Endodermal cell (in vitro differentiated cells): ENCODE results near the gene FAM3D. TPM values are rescaled to one million over a fixed set of nuclear protein-coding genes. Genes with fewer than 3 reads are reported as not detected.

Source experiments
- DNase-seq: peaks from one replicate; pipeline ENCODE4 v3.0.0-alpha.2; 2017
- H3K27ac ChIP-seq: 2 replicates; pipeline ENCODE4 v1.5.1; 2013; ENCODE audit warnings: mild to moderate bottlenecking, low read depth, low read length, moderate library complexity
- H3K27me3 ChIP-seq: 2 replicates; pipeline ENCODE4 v1.6.1; 2013; ENCODE audit warnings: mild to moderate bottlenecking, low read length, moderate library complexity; ENCODE audit not compliant: insufficient read depth, control insufficient read depth, poor library complexity, severe bottlenecking
- H3K36me3 ChIP-seq: 2 replicates; pipeline ENCODE4 v1.7.0; 2013; ENCODE audit warnings: mild to moderate bottlenecking, low read length, moderate library complexity; ENCODE audit not compliant: control insufficient read depth, insufficient read depth
- H3K4me1 ChIP-seq: one replicate; pipeline ENCODE4 v1.7.0; 2013; ENCODE audit warnings: low read length; ENCODE audit not compliant: control insufficient read depth, insufficient read depth
- H3K4me3 ChIP-seq: 2 replicates; pipeline ENCODE4 v1.5.1; 2013; ENCODE audit warnings: mild to moderate bottlenecking, low read length, moderate library complexity
- H3K9ac ChIP-seq: 2 replicates; pipeline ENCODE4 v1.6.1; 2013; ENCODE audit warnings: mild to moderate bottlenecking, low read length, moderate library complexity; ENCODE audit not compliant: poor library complexity, severe bottlenecking; ENCODE audit errors: extremely low read depth
- H3K9me3 ChIP-seq: 2 replicates; pipeline ENCODE4 v1.6.1; 2013; ENCODE audit warnings: mild to moderate bottlenecking, low read length, moderate library complexity; ENCODE audit not compliant: control insufficient read depth
- H3K27ac Mint-ChIP-seq: 2 replicates; pipeline ENCODE4 v1.8.0; 2020; ENCODE audit warnings: mixed read lengths
- H3K27me3 Mint-ChIP-seq: 2 replicates; pipeline ENCODE4 v1.8.0; 2021; ENCODE audit warnings: mild to moderate bottlenecking, mixed read lengths; ENCODE audit not compliant: insufficient read depth
- H3K36me3 Mint-ChIP-seq: 2 replicates; pipeline ENCODE4 v1.8.0; 2020; ENCODE audit warnings: low read depth, mixed read lengths
- H3K4me1 Mint-ChIP-seq: 2 replicates; pipeline ENCODE4 v1.8.0; 2020; ENCODE audit warnings: mixed read lengths
- H3K4me3 Mint-ChIP-seq: 2 replicates; pipeline ENCODE4 v1.8.0; 2020; ENCODE audit warnings: mild to moderate bottlenecking, moderate library complexity, mixed read lengths
- H3K9me3 Mint-ChIP-seq: 2 replicates; pipeline ENCODE4 v1.8.0; 2020; ENCODE audit warnings: mild to moderate bottlenecking, mixed read lengths
- CTCF ChIP-seq: fragments of 200-600 bp; sonication (generic); conservative IDR thresholded peaks from 2 replicates; pipeline ENCODE4 v1.5.0; 2021; ENCODE audit warnings: antibody characterized with exemption, mild to moderate bottlenecking
- WGBS, 2 experiments: methylation state at CpG; one replicate each; pipeline versions ENCODE4 v1.1.5 to v1.1.7; 2013; ENCODE audit warnings: missing lambda C conversion rate in 2 of 2, mixed read lengths in 1 of 2; ENCODE audit not compliant: insufficient coverage in 1 of 2, insufficient read length in 1 of 2; 5-methylcytosine and 5-hydroxymethylcytosine counted together
- total RNA-seq, 2 donors: library from RNA; stranded (reverse); fragmentation: NEBNext Ultra II Directional in 1 of 2; extraction: Animal tissue kit (Norgen Biotek cat#: 25700) in 1 of 2; gene quantifications; 2 replicates in 1 of 2; 3 replicates in 1 of 2; pipeline ENCODE4 v1.2.1, GENCODE V29; 2021

The FAM3D gene
- total RNA-seq, 2 donors from 2014 or later = not detected

DNA sequence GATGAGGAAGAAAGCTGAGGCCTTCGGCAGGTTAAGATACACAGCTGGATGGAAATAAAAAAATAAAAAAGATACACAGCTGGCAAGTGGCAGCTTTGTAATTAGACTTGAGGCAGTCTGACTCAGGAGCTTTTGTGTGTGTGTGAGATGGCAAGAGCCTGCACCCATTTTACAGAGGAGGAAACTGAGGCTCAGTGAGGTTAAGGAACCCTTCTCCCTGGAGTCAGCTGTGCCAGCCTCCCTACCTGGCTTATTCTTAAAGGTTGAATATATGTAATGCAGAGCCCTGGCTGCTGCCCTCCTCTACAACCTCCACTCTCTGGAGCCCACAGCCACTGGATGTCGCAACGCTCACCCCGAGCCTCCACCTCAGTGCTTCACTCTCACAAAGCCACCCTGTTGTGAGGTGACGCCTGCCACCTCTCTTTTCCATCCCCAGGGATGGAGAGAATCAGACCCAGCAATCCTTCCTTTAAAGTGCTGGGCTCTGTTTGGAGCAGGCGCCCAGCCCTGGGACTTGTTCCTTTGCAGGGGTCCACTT lies 68.7 kb downstream of the FAM3D start:
- no peak overlapping the region for H3K4me3 ChIP-seq
- TF ChIP-seq CTCF = no peak
- Mint-ChIP-seq H3K27me3 (peaks cover 2% of the 10 kb centered on the region), H3K36me3 (no peaks in the 10 kb centered on the region), H3K9me3 (no peaks in the 10 kb centered on the region), H3K4me3 (no peak overlapping the region), H3K27ac (no peak overlapping the region), H3K4me1 (no peaks in the 10 kb centered on the region)
- 90 to 93% methylated on average over 3 to 6 of the region's 6 CpGs for WGBS, 2 experiments
- H3K9ac ChIP-seq = no peak overlapping the region
- H3K9me3 ChIP-seq = no peaks in the 10 kb centered on the region
- no peak overlapping the region for H3K27ac ChIP-seq
- H3K36me3 ChIP-seq = no peaks in the 10 kb centered on the region
- DNase-seq = no peak
- H3K4me1 ChIP-seq = no peaks in the 10 kb centered on the region
- H3K27me3 ChIP-seq = no peaks in the 10 kb centered on the region

DNA sequence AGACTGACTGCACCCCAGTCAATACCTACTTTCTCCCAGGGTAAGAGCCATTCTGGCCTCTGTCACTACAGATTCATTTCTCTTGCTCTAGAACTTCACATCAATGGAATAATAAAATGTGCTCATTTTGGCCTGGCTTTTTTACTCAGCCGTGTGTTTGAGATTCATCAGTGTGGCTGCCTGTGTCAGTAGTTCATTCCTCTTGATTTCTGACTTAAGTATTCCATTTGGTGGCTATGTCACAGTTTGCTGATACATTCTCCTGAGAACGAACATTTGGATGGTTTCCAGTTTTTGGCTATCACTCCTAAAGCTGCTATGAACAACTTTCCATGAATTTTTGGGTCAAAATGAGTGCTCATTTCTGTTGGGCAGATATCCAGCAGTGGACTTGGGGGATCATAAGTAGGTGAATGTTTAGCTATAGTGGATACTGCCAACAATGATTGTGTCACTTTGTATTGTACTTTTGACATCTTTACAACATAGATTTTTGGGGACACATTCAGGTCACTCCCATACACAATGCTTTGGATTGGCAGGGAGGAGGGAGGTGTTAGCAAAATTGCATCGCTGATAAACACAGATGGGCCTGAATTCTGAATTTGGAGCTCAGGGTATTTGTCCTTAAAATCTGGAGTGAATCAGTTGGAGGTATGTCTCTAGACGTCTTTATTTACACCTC lies 69.6 kb downstream of the FAM3D start:
- Mint-ChIP-seq H3K4me1 (no peaks in the 10 kb centered on the region), H3K9me3 (no peaks in the 10 kb centered on the region), H3K27ac (no peak overlapping the region), H3K27me3 (peaks cover 2% of the 10 kb centered on the region), H3K36me3 (no peaks in the 10 kb centered on the region), H3K4me3 (no peak overlapping the region)
- Histone ChIP-seq H3K27ac (no peak overlapping the region), H3K4me3 (no peak overlapping the region), H3K27me3 (no peaks in the 10 kb centered on the region), H3K9me3 (no peaks in the 10 kb centered on the region), H3K36me3 (no peaks in the 10 kb centered on the region), H3K4me1 (no peaks in the 10 kb centered on the region), H3K9ac (no peak overlapping the region)
- WGBS, 2 experiments = 85 to 100% methylated on average over 2 to 4 of the region's 4 CpGs
- TF ChIP-seq CTCF = no peak
- DNase-seq = no peak

DNA sequence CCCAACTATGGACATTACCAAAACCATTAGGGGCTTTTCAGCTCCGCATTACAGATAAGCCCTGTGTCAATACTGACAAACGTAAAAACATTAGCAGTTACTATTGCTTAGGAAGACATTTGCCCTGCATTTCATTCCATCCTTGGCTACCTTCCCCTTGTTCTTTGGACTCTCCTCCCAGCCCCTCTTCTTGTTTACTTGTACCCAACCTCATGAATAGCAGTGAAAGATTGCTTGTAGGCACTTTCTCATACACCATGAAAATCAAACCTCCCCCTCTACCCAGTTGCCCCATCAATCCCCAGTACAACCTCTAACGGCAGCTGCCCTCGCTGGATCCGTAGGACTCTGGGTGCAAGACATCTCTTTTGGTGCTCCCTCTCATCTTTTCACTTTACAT lies 72.5 kb downstream of the FAM3D start:
- 92 to 93% methylated on average over 5 of the region's 5 CpGs for WGBS, 2 experiments
- H3K9me3 Mint-ChIP-seq = no peaks in the 10 kb centered on the region
- no peak for DNase-seq
- no peaks in the 10 kb centered on the region for H3K4me1 Mint-ChIP-seq
- H3K4me1 ChIP-seq = no peaks in the 10 kb centered on the region
- TF ChIP-seq CTCF = no peak
- no peak overlapping the region for H3K9ac ChIP-seq
- H3K27me3 Mint-ChIP-seq = peaks cover 10% of the 10 kb centered on the region
- no peak overlapping the region for H3K27ac Mint-ChIP-seq
- no peaks in the 10 kb centered on the region for H3K36me3 Mint-ChIP-seq
- no peak overlapping the region for H3K4me3 Mint-ChIP-seq
- no peaks in the 10 kb centered on the region for H3K9me3 ChIP-seq
- H3K27me3 ChIP-seq = peaks cover 7% of the 10 kb centered on the region
- H3K27ac ChIP-seq = no peak overlapping the region
- H3K36me3 ChIP-seq = no peaks in the 10 kb centered on the region
- no peak overlapping the region for H3K4me3 ChIP-seq
